GM19238 (cell line): ENCODE data around the gene ARL5B.

Experiments used
- DNase-seq: peaks from one replicate; pipeline ENCODE4 v3.0.0; 2011; ENCODE audit warnings: low spot score; ENCODE audit not compliant: insufficient read length

ARL5B gene

GRCh38 chr10:18699849-18700840 is 40.9 kb downstream of the ARL5B start:
- no peak for DNase-seq

GRCh38 chr10:18703521-18703920 is 44.3 kb downstream of the ARL5B start:
- no peak for DNase-seq

- DNase-seq: no peak
These were observed 51.0 kb downstream of the ARL5B start for GRCh38 chr10:18710201-18710653.

DNA sequence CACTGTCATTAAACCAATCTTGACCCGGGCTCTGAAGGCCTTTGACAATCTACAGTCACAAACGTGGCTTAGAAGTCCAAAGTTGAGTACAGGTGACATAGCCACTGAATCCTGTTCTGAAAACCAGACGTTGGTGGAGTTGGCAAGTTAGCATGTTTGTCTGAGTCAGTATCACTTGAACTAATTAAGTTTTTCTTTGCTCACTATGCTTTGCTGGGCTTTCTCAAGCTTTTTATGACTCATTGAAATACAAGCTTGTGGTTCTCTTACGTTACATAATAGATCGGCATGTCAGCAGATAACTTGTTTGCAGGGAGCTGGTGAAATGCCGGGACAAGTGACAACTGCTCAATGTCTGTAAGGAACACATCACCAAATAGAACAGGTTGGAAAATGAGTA is 53.8 kb downstream of the ARL5B start:
- DNase-seq: no peak

GRCh38 chr10:18718991-18719390 is 59.8 kb downstream of the ARL5B start:
- DNase-seq: no peak

DNA sequence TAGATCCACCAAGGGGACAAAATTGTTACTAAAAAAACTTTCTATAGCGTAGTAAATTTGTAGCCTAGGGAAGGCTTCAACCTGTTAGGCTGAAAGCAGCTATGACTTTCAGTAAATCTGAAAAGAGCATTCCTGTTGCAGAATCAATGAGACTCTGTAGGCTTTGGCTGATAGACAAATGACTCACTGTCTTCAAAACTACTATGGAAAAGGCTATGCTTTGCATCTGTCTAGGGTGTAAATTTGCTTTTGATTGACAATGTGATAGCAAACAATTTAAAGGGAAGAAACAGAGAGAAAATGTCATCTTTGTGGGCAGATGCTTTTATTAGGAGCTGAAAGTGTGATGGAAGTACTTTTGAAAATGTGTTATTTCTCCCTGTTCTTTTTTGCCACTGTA is 60.6 kb downstream of the ARL5B start:
- no peak for DNase-seq

- no peak for DNase-seq
These were observed 61.8 kb downstream of the ARL5B start for GRCh38 chr10:18721067-18721466.

- DNase-seq: no peak
These were observed 64.6 kb downstream of the ARL5B start for GRCh38 chr10:18723801-18724200.
